SK-N-SH (cell line): Measurements from ENCODE around the gene MACIR. TPM values are rescaled to one million over a fixed set of nuclear protein-coding genes. Genes with fewer than 3 reads are reported as not detected.

Source experiments
- CTCF ChIA-PET: fragments of 300-600, 350-600 bp; formaldehyde crosslinking; extraction: SDS; loops from one replicate; lab custom pipeline; 2021; lab: Yijun Ruan, JAX
- POLR2A ChIA-PET: fragments of 350-600 bp; sonication (Branson Sonifier 250); formaldehyde crosslinking; extraction: SDS; loops from one replicate; lab custom pipeline; 2020; ENCODE audit warnings: antibody characterized with exemption, inconsistent platforms; lab: Yijun Ruan, JAX
- DNase-seq: peaks from one replicate; pipeline ENCODE4 v3.0.0; 2012
- H2AFZ ChIP-seq: fragments of 200-600 bp; sonication (generic); 2 replicates; pipeline ENCODE4 v1.8.1; 2016; ENCODE audit warnings: antibody characterized with exemption, mild to moderate bottlenecking, low read depth
- H3F3A ChIP-seq: fragments of 200-600 bp; sonication (generic); replicated peaks from 2 replicates; pipeline ENCODE3; 2016; ENCODE audit warnings: antibody characterized with exemption, mild to moderate bottlenecking; ENCODE audit not compliant: insufficient read depth
- H3K27ac ChIP-seq, 2 experiments: fragments of 200-500 bp in 1 of 2; fragments of 200-600 bp in 1 of 2; sonication (Bioruptor generic) in 1 of 2; sonication (generic), shearing (Covaris generic) in 1 of 2; 2 replicates each; pipeline versions ENCODE4 v1.5.1 to v1.6.1; 2014 to 2016; ENCODE audit warnings: low read depth in 2 of 2, inconsistent platforms in 1 of 2, low read length in 1 of 2, mild to moderate bottlenecking in 1 of 2, mixed read lengths in 1 of 2
- H3K27me3 ChIP-seq: fragments of 200-600 bp; sonication (generic), shearing (Covaris generic); 2 replicates; pipeline ENCODE4 v1.6.1; 2016; ENCODE audit warnings: mixed run types; ENCODE audit not compliant: insufficient read depth
- H3K36me3 ChIP-seq, 2 experiments: fragments of 200-500 bp in 1 of 2; fragments of 200-600 bp in 1 of 2; sonication (Bioruptor generic) in 1 of 2; sonication (generic) in 1 of 2; replicated peaks in 1 of 2; 2 replicates each; pipeline versions ENCODE3 to v1.5.1; 2014 to 2016; ENCODE audit warnings: low read length in 1 of 2, mild to moderate bottlenecking in 1 of 2; ENCODE audit not compliant: insufficient read depth in 2 of 2, control insufficient read depth in 1 of 2
- H3K4me1 ChIP-seq, 2 experiments: fragments of 200-500 bp in 1 of 2; fragments of 200-600 bp in 1 of 2; sonication (Bioruptor generic) in 1 of 2; sonication (generic), shearing (Covaris generic) in 1 of 2; 2 replicates each; pipeline versions ENCODE4 v1.5.1 to v1.6.1; 2014 to 2016; ENCODE audit warnings: low read depth in 1 of 2, low read length in 1 of 2, mixed run types in 1 of 2; ENCODE audit not compliant: insufficient read depth in 2 of 2, control insufficient read depth in 1 of 2
- H3K4me2 ChIP-seq: fragments of 200-600 bp; sonication (generic), shearing (Covaris generic); 2 replicates; pipeline ENCODE4 v1.6.1; 2017; ENCODE audit warnings: mixed run types
- H3K4me3 ChIP-seq, 2 experiments: fragments of 200-500 bp in 1 of 2; fragments of 200-600 bp in 1 of 2; sonication (Bioruptor generic) in 1 of 2; sonication (generic), shearing (Covaris generic) in 1 of 2; 2 replicates each; pipeline versions ENCODE4 v1.5.1 to v1.8.1; 2014 to 2016; ENCODE audit warnings: low read depth in 2 of 2, inconsistent platforms in 1 of 2, low read length in 1 of 2, mild to moderate bottlenecking in 1 of 2, mixed read lengths in 1 of 2, moderate library complexity in 1 of 2
- H3K79me2 ChIP-seq: fragments of 200-600 bp; sonication (generic); 2 replicates; pipeline ENCODE4 v1.8.1; 2017; ENCODE audit warnings: mild to moderate bottlenecking; ENCODE audit not compliant: insufficient read depth
- H3K9ac ChIP-seq: fragments of 200-600 bp; sonication (generic); 2 replicates; pipeline ENCODE4 v1.6.1; 2017; ENCODE audit warnings: mixed run types
- H3K9me2 ChIP-seq: fragments of 200-600 bp; sonication (generic); 2 replicates; pipeline ENCODE4 v1.6.1; 2017; ENCODE audit warnings: mixed run types
- H3K9me3 ChIP-seq: fragments of 200-600 bp; sonication (generic); 2 replicates; pipeline ENCODE4 v1.6.1; 2017; ENCODE audit warnings: mixed run types, mild to moderate bottlenecking, moderate library complexity
- H4K20me1 ChIP-seq: fragments of 200-600 bp; sonication (generic); 2 replicates; pipeline ENCODE4 v1.6.1; 2017; ENCODE audit warnings: mild to moderate bottlenecking, mixed run types; ENCODE audit not compliant: insufficient read depth
- CTCF ChIP-seq: fragments of 200-600 bp; sonication (generic); IDR thresholded peaks from 2 replicates; pipeline ENCODE4 v1.6.1; 2017; ENCODE audit warnings: antibody characterized with exemption, mild to moderate bottlenecking, moderate library complexity
- ELF1 ChIP-seq: IDR thresholded peaks from 2 replicates; pipeline ENCODE4 v1.4.0; 2012
- EP300 ChIP-seq, 2 experiments: IDR thresholded peaks; 2 replicates each; pipeline versions ENCODE4 v1.4.0 to v1.6.1; 2012; ENCODE audit warnings: borderline replicate concordance in 1 of 2, low read depth in 1 of 2, low read length in 1 of 2
- FOSL2 ChIP-seq: IDR thresholded peaks from 2 replicates; pipeline ENCODE4 v1.4.0; 2012; ENCODE audit warnings: low read depth, mild to moderate bottlenecking, moderate library complexity, borderline replicate concordance
- FOXJ3 ChIP-seq: sonication (generic); formaldehyde crosslinking; IDR thresholded peaks from 2 replicates; pipeline ENCODE4 v1.5.1; 2020; ENCODE audit warnings: mild to moderate bottlenecking, missing genetic modification reagents
- IRF3 ChIP-seq: fragments of 150-350 bp; IDR thresholded peaks from 2 replicates; pipeline ENCODE4 v1.6.1; 2016; ENCODE audit warnings: mild to moderate bottlenecking, low read depth, low read length
- JUND ChIP-seq: IDR thresholded peaks from 2 replicates; pipeline ENCODE4 v1.4.0; 2012
- MXI1 ChIP-seq: IDR thresholded peaks from 2 replicates; pipeline ENCODE4 v1.6.1; 2012; ENCODE audit warnings: mild to moderate bottlenecking, low read depth, low read length, improper control_type of control experiment
- NRF1 ChIP-seq: IDR thresholded peaks from 2 replicates; pipeline ENCODE4 v1.6.1; 2012; ENCODE audit warnings: low read depth, mild to moderate bottlenecking, low read length
- PBX3 ChIP-seq: IDR thresholded peaks from 2 replicates; pipeline ENCODE4; 2012
- RCOR1 ChIP-seq: fragments of 150-350 bp; IDR thresholded peaks from 2 replicates; pipeline ENCODE4 v1.6.1; 2017; ENCODE audit warnings: antibody characterized with exemption, low read length
- RXRA ChIP-seq: IDR thresholded peaks from 2 replicates; pipeline ENCODE4 v1.4.0; 2012; ENCODE audit warnings: low read depth, mild to moderate bottlenecking, borderline replicate concordance
- SIN3A ChIP-seq: IDR thresholded peaks from 2 replicates; pipeline ENCODE4 v1.6.1; 2012; ENCODE audit warnings: low read depth, mild to moderate bottlenecking, low read length, moderate library complexity, borderline replicate concordance
- SMC3 ChIP-seq: IDR thresholded peaks from 2 replicates; pipeline ENCODE4 v1.6.1; 2012; ENCODE audit warnings: low read depth, low read length, improper control_type of control experiment
- TAF1 ChIP-seq: IDR thresholded peaks from 2 replicates; pipeline ENCODE4 v1.6.1; 2012; ENCODE audit warnings: low read depth, mild to moderate bottlenecking, low read length, moderate library complexity, borderline replicate concordance
- TCF12 ChIP-seq: IDR thresholded peaks from 2 replicates; pipeline ENCODE4 v1.4.0; 2012
- YY1 ChIP-seq: IDR thresholded peaks from 2 replicates; pipeline ENCODE4 v1.4.0; 2012; ENCODE audit warnings: low read depth, mild to moderate bottlenecking
- WGBS: methylation state at CpG from one replicate; pipeline ENCODE4 v1.1.6; 2017; ENCODE audit warnings: low lambda C conversion rate; 5-methylcytosine and 5-hydroxymethylcytosine counted together
- polyA plus RNA-seq, 3 experiments: library from polyadenylated mRNA; depleted of rRNA; stranded (reverse); fragments of >200 nt; gene quantifications; 2 replicates each; pipeline ENCODE4 v1.2.3, GENCODE V29; 2012
- TF ChIP-seq, protein P1 (sequence below): IDR thresholded peaks from 2 replicates; pipeline ENCODE4 v1.4.0; 2012; ENCODE audit warnings: low read depth
- TF ChIP-seq, protein P2 (sequence below): IDR thresholded peaks from 2 replicates; pipeline ENCODE4 v1.4.0; 2012; ENCODE audit warnings: low read depth, borderline replicate concordance

The MACIR gene
- polyA plus RNA-seq, 1 of the 3 experiments (the other 2 are of a cell fraction) = 24.7 TPM

DNA sequence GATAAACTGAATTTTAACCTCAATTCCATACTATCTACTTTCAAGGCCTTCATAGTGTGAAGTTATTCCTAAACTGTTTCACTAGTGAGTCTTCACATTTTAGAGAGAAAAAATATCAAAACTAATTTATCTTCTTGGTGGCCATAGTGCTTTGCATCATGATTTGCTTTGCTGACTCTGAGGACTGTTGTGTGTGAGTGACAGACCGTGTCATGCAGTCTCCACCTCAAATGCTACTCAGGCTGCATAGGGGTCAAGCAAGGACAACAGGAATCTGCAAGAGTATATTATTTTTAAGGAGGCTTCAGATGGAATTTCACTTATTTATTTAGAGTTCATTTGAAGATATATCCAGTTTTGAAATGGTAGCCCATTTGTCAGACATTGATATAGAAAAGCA is 34.5 kb downstream of the MACIR start:
- no peaks in the 10 kb centered on the region for H3K9me3 ChIP-seq
- no peaks in the 10 kb centered on the region for H4K20me1 ChIP-seq
- no peaks in the 10 kb centered on the region for H3K9me2 ChIP-seq
- ChIA-PET CTCF (no interaction called here), POLR2A (no interaction called here)
- H3K9ac ChIP-seq = no peak overlapping the region
- no peak overlapping the region for H3K27ac ChIP-seq
- H3K4me2 ChIP-seq = no peak overlapping the region
- TF ChIP-seq EP300 (IDR thresholded peaks at IDR 0.05; ENCODE audit: borderline replicate concordance in 1 of 2, low read depth in 1 of 2, low read length in 1 of 2) = no peak
- no peak for TF ChIP-seq JUND
- TF ChIP-seq TAF1 = no peak
- TF ChIP-seq, protein P1, sequence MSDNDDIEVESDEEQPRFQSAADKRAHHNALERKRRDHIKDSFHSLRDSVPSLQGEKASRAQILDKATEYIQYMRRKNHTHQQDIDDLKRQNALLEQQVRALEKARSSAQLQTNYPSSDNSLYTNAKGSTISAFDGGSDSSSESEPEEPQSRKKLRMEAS = no peak
- TF ChIP-seq SMC3 = no peak
- TF ChIP-seq YY1 = no peak
- TF ChIP-seq NRF1 = no peak
- TF ChIP-seq FOXJ3 = no peak
- TF ChIP-seq SIN3A = no peak
- no peak for TF ChIP-seq CTCF
- TF ChIP-seq FOSL2 = no peak
- no peak for TF ChIP-seq PBX3
- no peak for TF ChIP-seq RXRA
- TF ChIP-seq ELF1 = no peak
- WGBS = 100% methylated on average over 1 of the region's 1 CpG
- H3K4me1 ChIP-seq = no peaks in the 10 kb centered on the region; a peak in 1 of 4 replicates
- no peaks in the 10 kb centered on the region for H3K27me3 ChIP-seq
- no peak for DNase-seq
- H2AFZ ChIP-seq = no peak overlapping the region
- H3K79me2 ChIP-seq = no peaks in the 10 kb centered on the region
- no peak overlapping the region for H3K4me3 ChIP-seq
- no peaks in the 10 kb centered on the region for H3F3A ChIP-seq
- no peaks in the 10 kb centered on the region for H3K36me3 ChIP-seq

- Histone ChIP-seq H3K27me3 (no peaks in the 10 kb centered on the region), H3F3A (no peaks in the 10 kb centered on the region), H3K9ac (no peak overlapping the region), H2AFZ (no peak overlapping the region), H3K4me1 (no peaks in the 10 kb centered on the region; a peak in 1 of 4 replicates), H3K9me3 (no peaks in the 10 kb centered on the region), H3K4me2 (no peak overlapping the region), H3K36me3 (no peaks in the 10 kb centered on the region), H3K9me2 (no peaks in the 10 kb centered on the region), H4K20me1 (no peaks in the 10 kb centered on the region), H3K27ac (no peak overlapping the region), H3K79me2 (no peaks in the 10 kb centered on the region), H3K4me3 (no peak overlapping the region)
- ChIA-PET POLR2A (no interaction called here), CTCF (no interaction called here)
- DNase-seq = no peak
- 89% methylated on average over 3 of the region's 3 CpGs for whole genome bisulfite sequencing
- no peak for TF ChIP-seq FOXJ3
- no peak for TF ChIP-seq RCOR1
- TF ChIP-seq MXI1 = no peak
- TF ChIP-seq TCF12 = no peak
- TF ChIP-seq, protein P2, sequence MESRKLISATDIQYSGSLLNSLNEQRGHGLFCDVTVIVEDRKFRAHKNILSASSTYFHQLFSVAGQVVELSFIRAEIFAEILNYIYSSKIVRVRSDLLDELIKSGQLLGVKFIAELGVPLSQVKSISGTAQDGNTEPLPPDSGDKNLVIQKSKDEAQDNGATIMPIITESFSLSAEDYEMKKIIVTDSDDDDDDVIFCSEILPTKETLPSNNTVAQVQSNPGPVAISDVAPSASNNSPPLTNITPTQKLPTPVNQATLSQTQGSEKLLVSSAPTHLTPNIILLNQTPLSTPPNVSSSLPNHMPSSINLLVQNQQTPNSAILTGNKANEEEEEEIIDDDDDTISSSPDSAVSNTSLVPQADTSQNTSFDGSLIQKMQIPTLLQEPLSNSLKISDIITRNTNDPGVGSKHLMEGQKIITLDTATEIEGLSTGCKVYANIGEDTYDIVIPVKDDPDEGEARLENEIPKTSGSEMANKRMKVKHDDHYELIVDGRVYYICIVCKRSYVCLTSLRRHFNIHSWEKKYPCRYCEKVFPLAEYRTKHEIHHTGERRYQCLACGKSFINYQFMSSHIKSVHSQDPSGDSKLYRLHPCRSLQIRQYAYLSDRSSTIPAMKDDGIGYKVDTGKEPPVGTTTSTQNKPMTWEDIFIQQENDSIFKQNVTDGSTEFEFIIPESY = no peak
- TF ChIP-seq RXRA = no peak
- TF ChIP-seq, protein P1 = no peak
- TF ChIP-seq CTCF = no peak
- no peak for TF ChIP-seq IRF3
Observed at GRCh38 chr5:103293719-103294118, 35.2 kb downstream of the MACIR start.
